ENCODE results near the gene SLC26A9.

The SLC26A9 gene

GRCh38 chr1:205920861-205921569, 22.2 kb downstream of the SLC26A9 start:
- TF ChIP-seq TAF1 (IDR thresholded peaks at IDR 0.05; ENCODE audit: borderline replicate concordance, insufficient read depth, low read length) = no peak
- TF ChIP-seq REST (IDR thresholded peaks at IDR 0.05; ENCODE audit: insufficient read depth in 1 of 2, low read depth in 2 of 2, low read length in 2 of 2) = no peak
- TF ChIP-seq POLR2AphosphoS5 (IDR thresholded peaks at IDR 0.05; ENCODE audit: low read depth, low read length) = no peak
- no peak for TF ChIP-seq FOXP2 (optimal IDR thresholded peaks at IDR 0.05; ENCODE audit: borderline replicate concordance, extremely low read depth, extremely low read length, insufficient read depth)
- TF ChIP-seq SIN3A (IDR thresholded peaks at IDR 0.05; ENCODE audit: borderline replicate concordance, insufficient read depth, low read length) = no peak

DNA sequence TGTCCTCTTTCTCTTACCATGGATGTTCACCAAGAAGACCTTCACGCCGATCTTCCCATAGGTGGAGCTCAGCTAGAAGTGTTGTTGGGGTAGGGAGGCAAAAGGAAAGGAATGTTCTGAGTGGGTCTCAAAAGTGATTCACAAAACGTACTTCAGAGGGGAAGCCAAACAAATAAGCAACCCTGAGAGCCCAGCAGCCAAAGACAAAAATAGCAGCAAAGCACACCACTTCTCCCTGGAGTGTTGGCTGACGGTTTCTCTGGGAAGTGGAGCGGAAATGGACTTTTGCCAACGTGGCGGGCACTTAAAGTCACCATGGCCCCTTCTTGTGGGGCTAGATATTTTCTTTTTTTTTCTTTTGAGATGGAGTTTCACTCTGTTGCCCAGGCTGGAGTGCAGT, 23.1 kb downstream of the SLC26A9 start:
- no peak for TF ChIP-seq POLR2AphosphoS5 (IDR thresholded peaks at IDR 0.05; ENCODE audit: low read depth, low read length)
- TF ChIP-seq TAF1 (IDR thresholded peaks at IDR 0.05; ENCODE audit: borderline replicate concordance, insufficient read depth, low read length) = no peak
- TF ChIP-seq REST (IDR thresholded peaks at IDR 0.05; ENCODE audit: insufficient read depth in 1 of 2, low read depth in 2 of 2, low read length in 2 of 2) = no peak
- TF ChIP-seq SIN3A (IDR thresholded peaks at IDR 0.05; ENCODE audit: borderline replicate concordance, insufficient read depth, low read length) = no peak
- TF ChIP-seq FOXP2 (optimal IDR thresholded peaks at IDR 0.05; ENCODE audit: borderline replicate concordance, extremely low read depth, extremely low read length, insufficient read depth) = no peak

- TF ChIP-seq TAF1 (IDR thresholded peaks at IDR 0.05; ENCODE audit: borderline replicate concordance, insufficient read depth, low read length) (no peak), FOXP2 (optimal IDR thresholded peaks at IDR 0.05; ENCODE audit: borderline replicate concordance, extremely low read depth, extremely low read length, insufficient read depth) (no peak), POLR2AphosphoS5 (IDR thresholded peaks at IDR 0.05; ENCODE audit: low read depth, low read length) (no peak), REST (IDR thresholded peaks at IDR 0.05; ENCODE audit: insufficient read depth in 1 of 2, low read depth in 2 of 2, low read length in 2 of 2) (no peak), SIN3A (IDR thresholded peaks at IDR 0.05; ENCODE audit: borderline replicate concordance, insufficient read depth, low read length) (no peak)
These were observed 24.1 kb downstream of the SLC26A9 start for GRCh38 chr1:205918955-205919746.

GRCh38 chr1:205917466-205918238, 25.6 kb downstream of the SLC26A9 start:
- TF ChIP-seq REST (IDR thresholded peaks at IDR 0.05; ENCODE audit: insufficient read depth in 1 of 2, low read depth in 2 of 2, low read length in 2 of 2) (no peak), SIN3A (IDR thresholded peaks at IDR 0.05; ENCODE audit: borderline replicate concordance, insufficient read depth, low read length) (no peak), FOXP2 (optimal IDR thresholded peaks at IDR 0.05; ENCODE audit: borderline replicate concordance, extremely low read depth, extremely low read length, insufficient read depth) (no peak), POLR2AphosphoS5 (IDR thresholded peaks at IDR 0.05; ENCODE audit: low read depth, low read length) (no peak), TAF1 (IDR thresholded peaks at IDR 0.05; ENCODE audit: borderline replicate concordance, insufficient read depth, low read length) (no peak)

Data from PFSK-1 (cell line).